Upper lobe of right lung (tissue), 1 donor: Measurements from ENCODE around the gene CRISPLD2. TPM values are rescaled to one million over a fixed set of nuclear protein-coding genes. Genes with fewer than 3 reads are reported as not detected.
A peak's percentile ranks its signal among the peaks of the same experiment; 100 is the strongest.

Experiments
- ATAC-seq: fragments of 200-7000 bp; cut with Tn5 transposase; one replicate; pipeline ENCODE4 v1.9.1; 2020; ENCODE audit warnings: mild to moderate bottlenecking, moderate library complexity
- DNase-seq: peaks from one replicate; pipeline ENCODE4 v3.0.0-alpha.2; 2020
- H3K27ac ChIP-seq: fragments of 200-600 bp; one replicate; pipeline ENCODE4 v1.8.0; 2022
- H3K27me3 ChIP-seq: fragments of 200-600 bp; one replicate; pipeline ENCODE4 v1.8.0; 2022; ENCODE audit warnings: mild to moderate bottlenecking
- H3K36me3 ChIP-seq: fragments of 200-600 bp; one replicate; pipeline ENCODE4 v1.8.0; 2022
- H3K4me1 ChIP-seq: fragments of 200-600 bp; one replicate; pipeline ENCODE4 v1.8.0; 2022
- H3K4me3 ChIP-seq: fragments of 200-600 bp; one replicate; pipeline ENCODE4 v1.8.0; 2022; ENCODE audit warnings: mild to moderate bottlenecking
- H3K9me3 ChIP-seq: fragments of 200-600 bp; one replicate; pipeline ENCODE4 v1.8.0; 2022
- CTCF ChIP-seq: fragments of 200-600 bp; IDR thresholded peaks from one replicate; pipeline ENCODE4 v1.8.0; 2022; ENCODE audit warnings: antibody characterized with exemption
- intact Hi-C: fragments of 100-400 bp; cut with DNase I; formaldehyde crosslinking; loops from one replicate; pipeline ENCODE4 v1.11.0; 2022
- total RNA-seq: library from RNA; stranded (reverse); fragmentation: NEBNext Ultra II Directional; extraction: Animal tissue kit (Norgen Biotek cat#: 25700); gene quantifications from one replicate; pipeline ENCODE4 v1.2.1, GENCODE V29; 2021
- donor health status: DM: no; HTN: yes; CAD: no; lungs with severe emphysema.

The CRISPLD2 gene
- total RNA-seq, 1 donor from 2014 or later = 61.9 TPM

- ATAC-seq (no peak), DNase-seq (no peak)
- H3K4me1 ChIP-seq = no peaks in the 10 kb centered on the region
- H3K27me3 ChIP-seq = no peaks in the 10 kb centered on the region
- intact Hi-C loops = no loop called here
- no peak overlapping the region for H3K27ac ChIP-seq
- H3K4me3 ChIP-seq = no peak overlapping the region
- no peaks in the 10 kb centered on the region for H3K9me3 ChIP-seq
- TF ChIP-seq CTCF = no peak
- peaks cover 16% of the 10 kb centered on the region for H3K36me3 ChIP-seq
Observed at GRCh38 chr16:84875846-84876245, 56.1 kb downstream of the CRISPLD2 start.

DNA sequence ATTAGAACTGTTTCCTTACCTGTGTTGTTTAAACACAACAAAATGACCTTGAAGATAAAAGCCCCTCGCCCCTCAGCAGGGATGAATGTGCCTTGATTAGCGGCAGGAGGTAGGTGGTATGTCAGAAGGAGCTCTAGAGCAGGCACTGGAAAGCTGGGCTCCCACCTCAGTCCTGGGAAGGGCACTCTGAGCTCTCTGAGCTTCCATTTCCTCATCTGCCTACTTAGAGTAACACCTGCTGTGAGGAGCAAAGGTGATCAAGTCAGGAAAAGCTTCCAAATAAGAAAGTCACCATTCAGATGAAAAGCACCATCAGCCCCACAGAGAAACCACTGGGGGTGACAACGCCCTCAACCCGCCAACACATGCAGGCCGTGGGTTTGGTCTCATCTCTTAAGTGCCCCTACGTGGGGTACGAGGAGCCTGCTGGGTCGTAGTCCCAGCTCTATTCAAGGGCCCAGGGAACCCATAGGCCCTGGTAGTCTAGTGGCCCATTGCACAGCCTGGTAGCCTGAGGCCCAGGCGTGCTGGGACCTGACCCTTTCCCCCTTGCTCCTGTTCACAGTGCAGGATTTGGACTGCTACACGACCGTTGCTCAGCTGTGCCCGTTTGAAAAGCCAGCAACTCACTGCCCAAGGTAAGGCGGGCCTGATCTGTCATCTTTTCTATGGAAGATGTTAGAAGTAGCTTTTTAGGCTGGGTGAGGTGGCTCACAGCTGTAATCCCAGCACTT lies 57.3 kb downstream of the CRISPLD2 start:
- Histone ChIP-seq H3K27me3 (no peaks in the 10 kb centered on the region), H3K4me3 (no peak overlapping the region), H3K4me1 (no peaks in the 10 kb centered on the region), H3K36me3 (peaks cover 13% of the 10 kb centered on the region), H3K27ac (no peak overlapping the region), H3K9me3 (no peaks in the 10 kb centered on the region)
- intact Hi-C loops = no loop called here
- ATAC-seq = peak; percentile 39
- no peak for TF ChIP-seq CTCF
- no peak for DNase-seq

GRCh38 chr16:84878770-84879169 lies 59.0 kb downstream of the CRISPLD2 start:
- no peaks in the 10 kb centered on the region for H3K27me3 ChIP-seq
- intact Hi-C loops = no loop called here
- no peak overlapping the region for H3K4me3 ChIP-seq
- no peaks in the 10 kb centered on the region for H3K4me1 ChIP-seq
- H3K9me3 ChIP-seq = no peaks in the 10 kb centered on the region
- no peak for TF ChIP-seq CTCF
- ATAC-seq = no peak
- H3K27ac ChIP-seq = no peak overlapping the region
- DNase-seq = no peak
- H3K36me3 ChIP-seq = peaks cover 19% of the 10 kb centered on the region

GRCh38 chr16:84879569-84880487 lies 60.0 kb downstream of the CRISPLD2 start:
- H3K9me3 ChIP-seq = no peaks in the 10 kb centered on the region
- H3K36me3 ChIP-seq = peaks cover 24% of the 10 kb centered on the region
- DNase-seq = no peak
- TF ChIP-seq CTCF = no peak
- H3K4me1 ChIP-seq = no peaks in the 10 kb centered on the region
- intact Hi-C loops = no loop called here
- H3K27ac ChIP-seq = no peak overlapping the region
- H3K4me3 ChIP-seq = no peak overlapping the region
- H3K27me3 ChIP-seq = no peaks in the 10 kb centered on the region
- ATAC-seq = no peak

GRCh38 chr16:84881702-84882521 lies 62.1 kb downstream of the CRISPLD2 start:
- Histone ChIP-seq H3K36me3 (peaks cover 24% of the 10 kb centered on the region), H3K27me3 (no peaks in the 10 kb centered on the region), H3K4me3 (no peak overlapping the region), H3K9me3 (no peaks in the 10 kb centered on the region), H3K27ac (no peak overlapping the region), H3K4me1 (no peaks in the 10 kb centered on the region)
- no peak for TF ChIP-seq CTCF
- intact Hi-C loops = no loop called here
- no peak for ATAC-seq
- DNase-seq = no peak
